Stomach (tissue), 4 donors: ENCODE results near the gene CLEC4D.

Source experiments
- POLR2A ChIP-seq, 4 donors: fragments of 450-650 bp; IDR thresholded peaks; one replicate each; pipeline ENCODE4 v1.6.1; 2016; ENCODE audit warnings: antibody characterized with exemption in 4 of 4, control low read depth in 2 of 4, mild to moderate bottlenecking in 1 of 4, moderate library complexity in 1 of 4
- TF ChIP-seq, protein P1 (sequence below), 7 experiments: fragments of 450-650 bp in 4 of 7; fragments of 200-600 bp in 3 of 7; sonication (generic) in 3 of 7; IDR thresholded peaks; one replicate each; pipeline ENCODE4 v1.5.1; 2016 to 2019; ENCODE audit warnings: antibody characterized with exemption in 7 of 7, control low read depth in 2 of 7, mild to moderate bottlenecking in 1 of 7

GRCh38 chr12:8471090-8471489 lies 42.2 kb upstream of the CLEC4D start:
- TF ChIP-seq, protein P1, sequence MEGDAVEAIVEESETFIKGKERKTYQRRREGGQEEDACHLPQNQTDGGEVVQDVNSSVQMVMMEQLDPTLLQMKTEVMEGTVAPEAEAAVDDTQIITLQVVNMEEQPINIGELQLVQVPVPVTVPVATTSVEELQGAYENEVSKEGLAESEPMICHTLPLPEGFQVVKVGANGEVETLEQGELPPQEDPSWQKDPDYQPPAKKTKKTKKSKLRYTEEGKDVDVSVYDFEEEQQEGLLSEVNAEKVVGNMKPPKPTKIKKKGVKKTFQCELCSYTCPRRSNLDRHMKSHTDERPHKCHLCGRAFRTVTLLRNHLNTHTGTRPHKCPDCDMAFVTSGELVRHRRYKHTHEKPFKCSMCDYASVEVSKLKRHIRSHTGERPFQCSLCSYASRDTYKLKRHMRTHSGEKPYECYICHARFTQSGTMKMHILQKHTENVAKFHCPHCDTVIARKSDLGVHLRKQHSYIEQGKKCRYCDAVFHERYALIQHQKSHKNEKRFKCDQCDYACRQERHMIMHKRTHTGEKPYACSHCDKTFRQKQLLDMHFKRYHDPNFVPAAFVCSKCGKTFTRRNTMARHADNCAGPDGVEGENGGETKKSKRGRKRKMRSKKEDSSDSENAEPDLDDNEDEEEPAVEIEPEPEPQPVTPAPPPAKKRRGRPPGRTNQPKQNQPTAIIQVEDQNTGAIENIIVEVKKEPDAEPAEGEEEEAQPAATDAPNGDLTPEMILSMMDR (IDR thresholded peaks at IDR 0.05), result no peak
- no peak for TF ChIP-seq POLR2A (IDR thresholded peaks at IDR 0.05)
